HepG2 (cell line): Measurements from ENCODE around the gene GRHL3.

Experiments used
- EZH2 ChIP-seq: conservative IDR thresholded peaks from 2 replicates; pipeline ENCODE4 v1.6.1; 2012; ENCODE audit warnings: mild to moderate bottlenecking, low read depth, low read length, moderate library complexity
- ZNF766 ChIP-seq: sonication (generic); formaldehyde crosslinking; IDR thresholded peaks from 2 replicates; pipeline ENCODE4 v1.5.0; 2020; ENCODE audit warnings: missing genetic modification reagents, borderline replicate concordance
- TF ChIP-seq, protein P1 (sequence below), 2 experiments: IDR thresholded peaks; 2 replicates each; pipeline ENCODE4 v1.6.1; 2011 to 2012; ENCODE audit warnings: low read length in 2 of 2, borderline replicate concordance in 1 of 2, low read depth in 1 of 2, mild to moderate bottlenecking in 1 of 2, moderate library complexity in 1 of 2

DNA sequence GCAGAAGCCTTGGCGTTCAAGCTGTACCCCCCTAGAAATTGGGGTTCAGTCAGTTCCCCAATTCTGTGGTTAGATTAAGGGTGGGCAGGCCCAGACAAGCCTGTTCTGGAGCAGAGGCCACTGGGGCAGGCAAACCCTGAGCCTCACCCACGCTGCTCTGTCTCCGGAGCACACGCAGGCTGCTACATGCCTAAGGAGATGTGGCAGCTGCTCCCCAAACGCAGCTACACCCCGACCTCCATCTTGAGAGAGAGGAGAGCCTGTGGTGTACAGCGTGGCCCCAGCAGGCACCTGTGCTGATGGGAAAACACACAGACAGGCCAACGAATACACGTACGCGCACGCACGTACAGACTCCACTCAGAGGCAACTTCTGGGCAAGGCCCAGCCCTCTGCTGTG lies 33.9 kb upstream of the GRHL3 start:
- TF ChIP-seq, protein P1, sequence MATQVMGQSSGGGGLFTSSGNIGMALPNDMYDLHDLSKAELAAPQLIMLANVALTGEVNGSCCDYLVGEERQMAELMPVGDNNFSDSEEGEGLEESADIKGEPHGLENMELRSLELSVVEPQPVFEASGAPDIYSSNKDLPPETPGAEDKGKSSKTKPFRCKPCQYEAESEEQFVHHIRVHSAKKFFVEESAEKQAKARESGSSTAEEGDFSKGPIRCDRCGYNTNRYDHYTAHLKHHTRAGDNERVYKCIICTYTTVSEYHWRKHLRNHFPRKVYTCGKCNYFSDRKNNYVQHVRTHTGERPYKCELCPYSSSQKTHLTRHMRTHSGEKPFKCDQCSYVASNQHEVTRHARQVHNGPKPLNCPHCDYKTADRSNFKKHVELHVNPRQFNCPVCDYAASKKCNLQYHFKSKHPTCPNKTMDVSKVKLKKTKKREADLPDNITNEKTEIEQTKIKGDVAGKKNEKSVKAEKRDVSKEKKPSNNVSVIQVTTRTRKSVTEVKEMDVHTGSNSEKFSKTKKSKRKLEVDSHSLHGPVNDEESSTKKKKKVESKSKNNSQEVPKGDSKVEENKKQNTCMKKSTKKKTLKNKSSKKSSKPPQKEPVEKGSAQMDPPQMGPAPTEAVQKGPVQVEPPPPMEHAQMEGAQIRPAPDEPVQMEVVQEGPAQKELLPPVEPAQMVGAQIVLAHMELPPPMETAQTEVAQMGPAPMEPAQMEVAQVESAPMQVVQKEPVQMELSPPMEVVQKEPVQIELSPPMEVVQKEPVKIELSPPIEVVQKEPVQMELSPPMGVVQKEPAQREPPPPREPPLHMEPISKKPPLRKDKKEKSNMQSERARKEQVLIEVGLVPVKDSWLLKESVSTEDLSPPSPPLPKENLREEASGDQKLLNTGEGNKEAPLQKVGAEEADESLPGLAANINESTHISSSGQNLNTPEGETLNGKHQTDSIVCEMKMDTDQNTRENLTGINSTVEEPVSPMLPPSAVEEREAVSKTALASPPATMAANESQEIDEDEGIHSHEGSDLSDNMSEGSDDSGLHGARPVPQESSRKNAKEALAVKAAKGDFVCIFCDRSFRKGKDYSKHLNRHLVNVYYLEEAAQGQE (IDR thresholded peaks at IDR 0.05; ENCODE audit: borderline replicate concordance in 1 of 2, low read depth in 1 of 2, low read length in 2 of 2) = no peak
- no peak for TF ChIP-seq EZH2
- TF ChIP-seq ZNF766 (CRISPR knock-in tag) = no peak
